HG03196 (cell line): ENCODE results near the gene PRODH2.
"Not testable (repeated sequence)": the region's sequence is repeated elsewhere in the genome, so short reads cannot be mapped to it uniquely, and the experiment has no call there.

Experiments used
- ATAC-seq: cut with Tn5 transposase; IDR thresholded peaks from one replicate; pipeline ENCODE4 v1.9.1; 2021; ENCODE audit not compliant: unreplicated experiment

Gene PRODH2

DNA sequence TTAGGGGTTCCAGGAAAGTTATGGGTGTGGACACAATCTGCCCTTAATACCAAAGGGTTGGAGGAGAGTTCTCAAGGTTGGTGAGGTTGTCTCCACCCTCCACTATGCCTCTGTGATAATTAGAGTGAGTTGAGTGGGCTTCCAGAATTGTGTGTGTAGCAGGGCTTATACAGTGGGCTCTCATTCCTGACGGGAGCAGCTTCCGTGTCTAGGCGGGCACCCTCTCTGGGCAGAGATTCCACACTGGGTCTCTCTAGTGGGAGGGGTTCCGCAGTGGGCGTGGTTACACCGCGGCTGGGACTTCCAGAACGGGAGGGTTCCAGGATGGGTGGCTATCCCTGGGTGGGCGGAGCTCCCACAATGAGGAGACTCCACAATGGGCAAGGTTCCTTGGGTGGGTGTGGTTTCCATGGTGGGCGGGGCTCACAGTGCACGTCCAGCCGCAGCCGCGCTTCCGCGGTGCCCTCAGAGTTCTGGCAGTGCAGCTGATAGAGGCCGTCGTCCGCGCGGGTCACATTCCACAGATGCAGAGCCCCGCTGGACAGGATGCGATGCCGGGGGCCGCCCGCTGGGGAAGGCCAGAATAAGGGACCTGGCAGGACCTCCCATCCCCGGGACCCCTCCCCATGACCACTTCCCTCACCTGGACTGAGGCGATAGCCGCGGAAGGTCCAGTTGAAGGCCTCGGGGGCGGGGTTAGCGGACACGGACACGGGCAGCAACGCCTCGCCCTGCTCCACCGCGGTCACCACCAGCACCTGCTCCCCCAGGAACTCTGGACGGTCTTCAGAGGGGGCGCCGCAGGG is 31.2 kb upstream of the PRODH2 start:
- ATAC-seq, result no peak

DNA sequence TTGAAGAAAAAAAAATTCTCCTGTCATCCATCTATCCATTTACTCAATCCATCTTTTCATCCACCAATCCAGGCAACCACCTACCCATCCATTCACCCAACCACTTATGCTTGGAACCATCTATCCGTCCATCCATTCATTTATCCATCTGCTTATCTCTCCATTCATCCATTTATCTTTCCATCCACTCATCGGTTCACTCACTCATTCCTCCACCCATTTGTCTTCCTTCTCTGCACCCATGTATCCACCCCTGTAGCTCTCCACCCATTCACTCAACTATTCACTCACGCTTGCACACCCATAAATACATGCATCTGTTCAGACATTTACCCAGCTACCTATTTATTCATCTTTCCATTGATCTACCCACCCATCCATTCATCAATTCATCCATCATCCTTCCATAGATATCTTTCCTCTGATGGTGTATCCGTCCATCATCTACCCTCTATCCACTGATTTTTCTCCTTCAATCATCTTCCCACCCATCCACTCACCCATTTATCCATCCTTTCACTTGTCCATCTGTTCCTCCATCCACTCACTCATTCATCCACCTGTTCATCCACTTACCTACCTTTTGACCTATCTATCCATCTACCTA is 30.1 kb upstream of the PRODH2 start:
- no peak for ATAC-seq

DNA sequence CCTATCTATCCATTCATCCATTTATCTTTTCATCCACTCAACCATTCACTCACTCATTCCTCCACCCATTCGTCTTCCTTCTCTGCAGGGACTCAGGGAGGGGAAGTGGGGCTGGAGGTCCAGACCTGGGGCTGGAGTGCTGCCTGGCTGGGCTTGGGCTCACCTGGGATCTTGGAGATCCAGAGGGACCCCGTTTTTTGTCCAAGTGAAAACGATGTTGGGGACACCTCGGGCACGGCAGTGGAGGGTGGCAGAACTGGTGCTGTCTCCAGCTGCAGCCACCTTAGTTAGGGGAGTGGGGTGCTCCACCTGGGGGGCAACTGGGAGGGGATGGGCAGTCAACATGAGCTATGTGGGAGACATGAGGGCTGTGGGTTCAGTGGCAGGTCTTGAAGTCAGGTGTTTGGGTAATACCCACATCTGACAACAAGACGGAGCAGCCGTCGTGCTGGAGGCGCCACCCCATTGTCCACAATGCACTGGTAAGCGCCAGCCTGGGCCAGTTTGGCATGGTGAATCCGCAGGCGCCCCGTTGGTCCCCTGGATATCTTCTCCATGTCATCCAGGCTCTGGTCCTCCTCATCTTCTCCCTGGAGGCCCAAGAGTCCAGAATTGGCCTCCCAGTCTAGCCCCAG is 29.4 kb upstream of the PRODH2 start:
- ATAC-seq, result no peak

DNA sequence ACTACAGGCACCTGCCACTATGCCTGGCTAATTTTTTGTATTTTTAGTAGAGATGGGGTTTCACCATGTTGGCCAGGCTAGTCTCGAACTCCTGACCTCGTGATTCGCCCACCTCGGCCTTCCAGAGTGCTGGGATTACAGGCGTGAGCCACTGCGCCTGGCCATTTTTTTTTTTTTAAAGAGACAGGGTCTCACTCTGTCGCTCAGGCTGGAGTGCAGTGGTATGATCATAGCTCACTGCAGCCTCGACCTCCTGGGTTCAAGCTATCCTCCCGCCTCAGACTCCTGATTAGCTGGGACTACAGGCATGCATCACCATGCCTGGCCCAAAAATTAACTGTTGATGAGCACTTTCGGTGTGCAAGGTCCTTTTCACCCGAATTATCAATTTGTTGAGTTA is 23.5 kb upstream of the PRODH2 start:
- ATAC-seq, result not testable (repeated sequence)

DNA sequence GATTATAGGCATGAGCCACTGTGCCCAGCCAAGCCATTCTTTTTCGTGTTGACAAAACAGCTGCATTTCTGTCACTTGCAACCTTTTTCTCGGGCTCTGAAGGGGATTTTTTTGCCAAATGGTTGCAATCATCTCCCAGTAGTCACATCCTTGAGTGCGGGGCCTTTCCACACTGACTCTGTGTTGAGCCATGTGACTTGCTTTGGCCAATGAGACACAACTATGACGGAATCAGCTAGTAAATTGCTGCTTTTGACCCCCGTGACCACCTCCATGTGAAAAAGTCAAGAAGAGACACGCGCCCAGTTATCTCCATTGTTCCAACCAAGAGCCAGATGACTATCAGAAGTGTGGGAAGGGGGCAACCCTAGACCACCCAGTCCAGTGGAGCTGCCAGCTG is 21.3 kb upstream of the PRODH2 start:
- ATAC-seq, result no peak

DNA sequence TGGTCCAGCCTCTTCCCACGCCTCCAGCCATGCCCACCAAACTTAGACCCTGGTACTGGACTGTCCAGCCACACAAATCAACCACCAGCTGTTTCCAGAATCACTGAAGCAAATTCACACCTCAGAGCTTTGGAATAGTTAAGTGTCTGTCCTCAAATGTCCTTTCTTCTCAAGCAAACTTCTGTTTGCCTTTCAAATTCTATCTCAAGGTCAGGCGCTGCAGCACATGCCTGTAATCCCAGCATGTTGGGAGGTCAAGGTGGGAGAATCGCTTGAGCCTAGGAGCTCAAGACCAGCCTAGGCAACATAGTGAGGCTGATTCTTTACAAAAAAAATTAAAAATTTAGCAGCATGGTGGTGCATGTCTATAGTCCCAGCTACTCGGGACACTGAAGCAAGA is 19.4 kb upstream of the PRODH2 start:
- no peak for ATAC-seq

DNA sequence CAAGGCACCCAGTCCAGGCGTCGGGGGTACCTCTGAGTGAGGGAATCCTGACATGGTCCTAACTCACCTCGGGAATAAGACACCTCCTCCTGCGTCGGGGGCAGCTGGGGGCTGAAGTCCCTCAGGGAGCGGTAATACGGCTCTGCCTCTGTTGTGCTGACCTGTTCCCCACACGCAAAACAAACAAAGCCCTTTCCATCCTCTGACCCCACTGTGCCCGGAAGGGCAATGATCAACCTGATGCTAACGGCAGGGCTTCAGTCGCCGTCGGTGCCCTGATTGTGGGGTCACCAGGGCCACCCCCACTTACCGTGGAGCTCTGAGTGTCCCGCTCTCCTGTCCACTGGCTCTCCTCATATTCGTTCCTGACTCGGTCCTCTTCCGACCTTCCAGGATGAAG is 18.3 kb upstream of the PRODH2 start:
- ATAC-seq, result no peak

DNA sequence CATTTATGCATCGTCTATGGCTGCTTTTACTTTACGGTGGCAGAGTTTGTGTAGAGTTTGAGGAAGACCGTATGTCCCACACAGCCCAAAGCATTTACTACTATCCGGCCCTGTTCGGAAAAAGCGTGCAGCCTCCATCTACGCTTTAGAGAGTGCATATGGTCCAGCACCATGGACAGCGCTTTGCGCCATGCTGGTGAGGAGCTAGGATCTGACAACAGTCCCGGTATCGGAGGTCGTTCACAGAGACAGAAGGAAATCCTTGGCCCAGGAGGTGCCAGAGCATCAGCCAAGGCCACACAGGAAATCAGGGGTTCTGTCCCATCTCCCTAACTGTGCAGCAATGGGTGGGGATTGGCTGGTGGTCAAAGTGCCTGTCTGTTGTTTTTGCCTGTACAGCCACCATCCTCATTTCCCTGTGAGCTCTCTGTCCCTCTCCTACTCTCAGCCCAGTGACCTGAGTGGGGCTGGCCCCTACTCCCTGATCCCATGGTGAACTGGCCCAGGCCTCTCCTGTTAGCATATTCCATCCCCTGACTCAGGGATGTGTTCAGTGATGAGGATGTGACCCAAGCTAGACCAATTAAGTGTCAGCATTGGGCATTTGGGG is 16.2 kb upstream of the PRODH2 start:
- ATAC-seq, result no peak

DNA sequence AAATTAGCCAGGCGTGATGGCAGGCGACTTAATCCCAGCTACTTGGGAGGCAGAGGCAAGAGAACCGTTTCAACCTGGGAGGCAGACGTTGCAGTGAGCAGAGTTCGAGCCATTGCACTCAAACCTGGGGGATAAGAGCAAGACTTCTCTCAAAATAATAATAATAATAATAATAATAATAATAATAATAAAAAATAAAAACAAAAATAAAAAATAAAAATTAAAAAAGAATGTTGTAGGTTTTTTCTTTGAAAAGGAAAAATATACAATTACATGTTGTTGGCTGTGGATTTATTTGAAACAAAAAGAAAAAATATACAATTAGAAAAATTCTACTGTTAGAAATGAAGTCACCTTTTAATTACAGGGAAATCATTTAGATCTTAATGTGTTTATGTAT is 11.5 kb upstream of the PRODH2 start:
- no peak for ATAC-seq

DNA sequence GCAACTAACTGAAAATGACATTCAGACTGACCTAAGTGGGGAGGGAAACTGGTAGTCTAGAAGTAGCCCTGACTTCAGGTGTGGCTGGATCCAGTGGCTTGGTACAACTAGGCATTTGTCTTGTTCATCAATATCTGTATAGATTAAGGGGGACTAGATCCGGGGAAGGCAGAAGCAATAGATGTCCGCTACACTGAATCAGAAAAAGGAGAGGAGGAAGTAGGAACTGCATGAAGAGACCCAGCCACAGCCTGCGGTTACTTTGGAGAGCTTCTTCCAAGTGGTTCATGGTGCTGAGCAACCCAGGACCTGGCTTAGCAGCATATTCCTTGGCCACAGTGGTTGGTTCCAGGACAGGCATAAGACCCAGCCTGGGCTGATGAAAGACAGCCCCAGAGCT is 9.9 kb upstream of the PRODH2 start:
- no peak for ATAC-seq

DNA sequence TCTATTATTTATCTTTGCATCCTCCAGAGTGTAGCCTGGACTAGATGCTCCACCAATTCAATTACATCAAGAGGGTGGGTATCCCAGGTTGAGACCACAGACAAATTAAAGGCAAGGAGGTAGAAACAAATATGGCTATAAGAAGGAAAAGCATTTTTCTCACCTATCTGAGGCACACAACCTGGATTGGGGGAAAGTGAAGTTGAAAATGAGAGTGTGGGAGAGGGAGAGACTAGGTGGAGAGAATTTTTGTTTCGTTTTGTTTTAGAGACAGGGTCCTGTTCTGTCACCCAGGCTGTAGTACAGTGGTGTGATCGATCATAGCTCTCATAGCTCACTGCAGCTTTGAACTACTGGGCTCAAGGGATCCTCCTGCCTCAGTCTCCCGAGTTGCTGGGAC is 5.8 kb upstream of the PRODH2 start:
- no peak for ATAC-seq

DNA sequence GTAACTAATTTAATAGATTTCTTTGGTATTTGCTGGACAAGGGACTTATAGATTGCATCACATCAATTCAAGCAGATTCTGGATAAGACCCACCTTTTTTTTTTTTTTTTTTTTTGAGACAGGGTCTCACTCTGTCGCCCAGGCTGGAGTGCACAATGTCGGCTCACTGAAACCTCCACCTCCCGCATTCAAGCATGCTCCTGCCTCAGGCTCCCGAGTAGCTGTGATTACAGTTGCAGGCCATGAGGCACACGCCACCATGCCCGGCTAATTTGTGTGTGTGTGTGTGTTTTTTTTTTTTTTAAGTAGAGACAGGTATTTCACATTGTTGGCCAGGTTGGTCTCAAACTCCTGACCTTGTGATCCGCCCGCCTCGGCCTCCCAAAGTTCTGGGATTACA is 4.2 kb upstream of the PRODH2 start:
- no peak for ATAC-seq

DNA sequence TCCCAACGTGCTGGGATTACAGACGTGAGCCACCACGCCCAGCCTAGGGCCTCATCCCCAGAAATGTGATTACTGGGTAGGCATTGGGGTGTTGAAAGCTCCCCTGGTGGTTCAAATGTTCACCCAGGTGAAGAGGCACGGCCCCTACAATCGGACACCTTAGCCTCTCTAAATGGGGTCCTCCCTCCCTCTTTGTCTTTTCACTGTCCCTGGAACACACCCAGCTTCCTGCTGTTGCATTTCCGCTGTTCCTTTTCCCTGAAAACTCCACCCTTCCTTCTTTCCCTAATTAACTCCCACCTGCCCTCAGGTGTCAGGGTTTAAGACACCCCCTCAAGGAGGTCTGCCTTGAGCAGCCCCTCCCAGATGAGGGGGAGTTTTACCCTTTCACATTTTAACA is 3.6 kb upstream of the PRODH2 start:
- ATAC-seq, result no peak

DNA sequence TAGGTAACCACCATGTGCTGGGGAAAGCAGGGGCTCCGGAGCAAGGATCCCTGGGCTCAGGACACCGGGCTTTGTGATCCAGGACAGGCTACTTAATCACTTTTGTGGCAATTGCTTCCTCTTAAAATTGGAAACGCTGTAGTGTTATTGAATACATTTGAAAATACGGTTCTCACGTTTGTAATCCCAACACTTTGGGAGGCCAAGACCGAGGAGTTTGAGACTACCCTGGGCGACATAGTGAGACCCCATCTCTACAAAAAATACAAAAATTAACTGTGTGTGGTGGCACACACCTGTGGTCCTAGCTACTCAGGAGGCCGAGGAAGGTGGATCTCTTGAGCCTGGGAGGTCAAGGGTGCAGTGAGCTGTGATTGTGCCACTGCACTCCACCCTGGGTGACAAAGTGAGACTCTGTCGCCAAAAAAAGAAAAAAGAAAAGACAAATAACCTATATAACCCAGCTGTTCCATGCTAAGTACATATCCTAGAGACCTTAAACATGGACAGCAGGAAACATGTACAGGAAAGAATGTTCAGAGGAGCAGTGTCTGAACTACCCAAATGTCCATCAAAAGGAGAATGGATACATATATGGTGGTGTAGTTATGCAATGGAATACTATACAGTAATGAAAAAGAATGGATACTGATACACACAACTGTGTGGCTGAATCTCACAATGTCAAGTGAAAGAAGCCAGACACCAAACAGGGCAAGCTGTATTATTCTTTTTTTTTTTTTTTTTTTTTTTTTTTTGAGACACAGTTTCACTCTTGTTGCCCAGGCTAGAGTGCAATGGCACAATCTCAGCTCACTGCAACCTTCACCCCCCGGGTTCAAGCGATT is 622 bp upstream of the PRODH2 start:
- ATAC-seq, result no peak

DNA sequence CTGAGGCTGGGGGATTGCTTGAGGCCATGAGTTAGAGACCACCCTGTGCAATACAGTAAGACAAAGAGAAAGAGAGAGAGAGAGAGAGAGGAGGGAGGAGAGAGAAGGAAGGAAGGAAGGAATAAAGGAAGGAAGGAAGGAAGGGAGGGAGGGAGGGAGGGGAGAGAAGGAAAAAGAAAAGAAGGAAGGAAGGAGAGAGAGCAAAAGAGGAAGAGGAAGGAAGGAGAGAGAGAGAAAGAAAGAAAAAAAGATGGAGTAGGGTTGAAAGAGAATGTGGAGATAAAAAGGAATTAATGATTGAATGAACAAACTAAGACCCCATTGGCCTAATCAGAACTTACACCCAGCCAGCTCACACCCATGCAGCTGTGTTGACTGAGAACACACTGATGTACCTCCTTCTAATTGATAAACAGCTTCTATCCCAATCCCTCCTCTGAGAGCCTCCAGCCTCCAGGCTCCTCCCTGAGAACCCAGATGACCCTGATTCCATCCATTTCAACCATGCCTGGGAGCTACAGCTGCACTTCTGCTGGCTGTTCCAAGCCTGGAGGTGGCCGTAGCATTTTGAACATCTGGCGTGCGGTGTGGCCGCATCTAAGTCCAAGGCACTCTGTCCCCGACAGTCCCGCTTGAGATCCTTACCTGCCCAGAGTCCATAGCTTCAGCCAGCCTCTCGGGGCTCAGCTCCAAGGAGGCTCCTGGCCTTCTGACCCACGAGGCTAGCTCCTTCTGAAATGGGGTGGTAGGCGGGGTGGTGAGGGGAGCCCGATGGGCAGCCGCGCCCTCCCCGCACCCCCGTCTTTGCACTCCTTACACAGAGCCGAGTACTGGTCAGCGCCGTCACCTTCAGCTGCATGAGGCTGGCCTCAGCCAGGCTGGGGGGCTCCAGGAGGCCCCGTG is 1.1 kb downstream of the PRODH2 start:
- no peak for ATAC-seq

DNA sequence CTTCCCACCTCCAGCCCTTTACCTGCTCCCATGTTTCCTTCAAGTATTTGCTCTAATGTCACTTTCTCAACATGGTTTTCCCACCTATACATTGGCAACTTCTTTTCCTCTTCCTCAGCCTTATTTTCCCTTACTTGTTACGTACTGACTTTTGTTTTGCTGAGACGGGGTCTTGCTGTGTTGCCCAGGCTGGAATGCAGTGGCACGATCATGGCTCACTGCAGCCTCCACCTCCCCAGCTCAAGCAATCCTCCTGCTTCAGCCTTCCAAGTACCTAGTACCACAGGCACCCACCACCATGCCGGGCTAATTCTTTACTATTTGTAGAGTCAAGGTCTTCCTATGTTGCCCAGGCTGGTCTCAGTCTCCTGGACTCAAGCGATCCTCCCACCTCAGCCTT is 5.0 kb downstream of the PRODH2 start:
- no peak for ATAC-seq

DNA sequence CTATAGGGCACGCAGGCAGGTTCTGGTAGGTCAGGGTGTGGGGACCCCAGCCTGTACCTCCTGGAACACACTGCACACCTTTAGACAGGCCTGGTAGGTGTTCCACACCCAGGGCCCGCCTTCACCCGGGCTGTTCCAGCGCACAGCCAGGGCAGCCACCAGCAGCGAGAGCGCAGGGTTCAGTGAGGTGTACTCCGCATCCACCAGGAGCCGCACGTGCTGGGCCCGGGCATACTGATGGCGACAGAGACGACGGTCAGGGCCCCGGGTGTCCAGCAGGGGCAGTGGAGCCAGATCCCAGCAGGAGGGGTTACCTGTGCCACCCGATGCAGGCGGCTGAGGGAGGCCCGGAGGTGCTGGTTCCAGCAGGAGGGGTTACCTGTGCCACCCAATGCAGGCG is 6.0 kb downstream of the PRODH2 start:
- no peak for ATAC-seq

DNA sequence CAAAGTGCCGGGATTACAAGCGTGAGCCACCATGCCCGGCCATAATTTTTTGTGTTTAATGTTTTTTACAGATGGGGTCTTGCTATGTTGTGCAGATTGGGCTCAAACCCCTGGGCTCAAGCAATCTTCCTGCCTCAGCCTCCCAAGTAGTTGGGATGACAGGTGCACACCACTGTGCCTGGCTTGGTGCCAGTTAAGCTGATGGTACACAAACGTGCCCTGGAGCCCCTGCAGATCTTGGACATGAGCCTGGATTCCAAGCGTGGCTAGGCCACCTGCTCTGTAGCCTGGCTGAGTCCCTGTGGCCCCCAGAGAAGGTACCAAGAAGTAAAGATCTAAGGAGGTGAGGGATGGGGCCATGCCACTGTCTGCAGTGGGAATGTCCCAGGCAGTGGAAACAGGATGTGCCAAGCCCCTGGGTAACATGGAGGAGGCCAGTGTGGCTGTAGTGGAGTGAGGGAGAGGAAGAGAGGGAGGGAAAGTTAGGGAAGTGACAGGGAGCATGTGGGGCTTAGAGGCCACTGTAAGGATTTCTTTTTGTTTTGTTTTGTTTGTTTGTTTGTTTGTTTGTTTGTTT is 7.0 kb downstream of the PRODH2 start:
- no peak for ATAC-seq

DNA sequence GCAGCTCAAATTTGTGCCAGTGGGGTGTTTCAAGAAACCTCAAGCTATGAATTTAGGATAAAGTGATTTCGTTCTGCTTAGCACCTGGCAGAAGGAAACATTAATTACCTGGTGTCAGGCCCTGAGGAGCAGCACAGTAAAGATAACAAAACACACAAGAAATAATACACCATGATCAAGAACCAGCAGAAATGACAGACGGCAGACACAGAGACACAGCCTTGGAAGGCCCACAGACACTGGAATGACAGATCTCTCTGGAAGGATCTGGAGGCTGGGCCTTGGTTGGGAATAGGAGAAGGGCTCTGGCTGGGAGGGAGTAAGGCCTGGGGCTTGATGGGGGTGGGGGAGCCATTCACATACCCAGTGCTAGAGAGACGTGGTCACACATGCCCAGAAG is 10.8 kb downstream of the PRODH2 start:
- no peak for ATAC-seq

DNA sequence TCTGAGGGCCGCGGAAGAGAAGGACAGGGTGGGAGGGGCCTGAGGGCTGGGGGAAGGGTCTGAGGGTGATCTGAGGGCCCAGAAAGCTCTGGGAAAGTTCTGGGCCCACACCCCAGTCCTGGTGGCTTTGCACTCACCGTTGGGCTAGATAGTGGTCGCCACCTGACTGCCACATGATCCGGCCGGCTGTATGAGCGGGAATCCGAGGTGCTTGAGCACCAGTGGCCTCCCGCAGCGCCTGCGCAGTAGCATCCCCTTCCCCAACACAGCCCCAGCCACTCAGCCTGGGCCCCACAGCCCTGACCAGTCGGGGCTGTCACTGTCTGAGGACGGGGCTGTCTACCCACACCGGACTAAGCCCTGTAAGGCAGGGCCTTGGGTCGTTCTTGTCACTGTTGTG is 15.0 kb downstream of the PRODH2 start:
- ATAC-seq, result no peak
